Natural killer cell (primary cell): ENCODE results near the gene RPGRIP1. TPM values are rescaled to one million over a fixed set of nuclear protein-coding genes. Genes with fewer than 3 reads are reported as not detected.
"Not testable (repeated sequence)": the region's sequence is repeated elsewhere in the genome, so short reads cannot be mapped to it uniquely, and the experiment has no call there.

Source experiments
- ATAC-seq, 3 donors: fragments of 150-1000 bp in 2 of 3; fragments of 200-7000 bp in 1 of 3; cut with Tn5 transposase; 1 replicate in 1 of 3; 2 replicates in 2 of 3; pipeline ENCODE4 v1.10.0; 2021; ENCODE audit warnings: mild to moderate bottlenecking in 2 of 3, moderate library complexity in 2 of 3
- DNase-seq, 2 donors: peaks; one replicate each; pipeline versions ENCODE4 v3.0.0 to v3.0.0-alpha.2; 2013 to 2021; ENCODE audit warnings: mixed read lengths in 1 of 2
- H3K27ac ChIP-seq: one replicate; pipeline ENCODE4 v1.5.1; 2013; ENCODE audit warnings: mild to moderate bottlenecking, low read length
- H3K27me3 ChIP-seq: one replicate; pipeline ENCODE4 v1.6.1; 2013; ENCODE audit warnings: low read length; ENCODE audit not compliant: control insufficient read depth, insufficient read depth
- H3K36me3 ChIP-seq: one replicate; pipeline ENCODE4 v1.6.1; 2013; ENCODE audit warnings: low read length; ENCODE audit not compliant: control insufficient read depth, insufficient read depth
- H3K4me1 ChIP-seq: one replicate; pipeline ENCODE4 v1.6.1; 2013; ENCODE audit warnings: low read length; ENCODE audit not compliant: control insufficient read depth, insufficient read depth
- H3K4me3 ChIP-seq: one replicate; pipeline ENCODE4 v1.5.1; 2013; ENCODE audit warnings: low read length
- H3K9me3 ChIP-seq: one replicate; pipeline ENCODE4 v1.6.1; 2013; ENCODE audit warnings: low read length; ENCODE audit not compliant: control insufficient read depth, insufficient read depth
- H3K27ac Mint-ChIP-seq, 2 donors: one replicate each; pipeline ENCODE4 v1.8.0; 2022; ENCODE audit warnings: mild to moderate bottlenecking in 2 of 2, mixed read lengths in 2 of 2, moderate library complexity in 1 of 2
- H3K27me3 Mint-ChIP-seq, 2 donors: one replicate each; pipeline ENCODE4 v1.8.0; 2022; ENCODE audit warnings: low read depth in 2 of 2, mixed read lengths in 2 of 2
- H3K36me3 Mint-ChIP-seq: one replicate; pipeline ENCODE4 v1.8.0; 2022; ENCODE audit warnings: mixed read lengths
- H3K4me1 Mint-ChIP-seq, 2 donors: one replicate each; pipeline ENCODE4 v1.8.0; 2022; ENCODE audit warnings: mixed read lengths in 2 of 2
- H3K4me3 Mint-ChIP-seq: one replicate; pipeline ENCODE4 v1.8.0; 2022; ENCODE audit warnings: mild to moderate bottlenecking, moderate library complexity, mixed read lengths
- H3K9me3 Mint-ChIP-seq, 2 donors: one replicate each; pipeline ENCODE4 v1.8.0; 2022; ENCODE audit warnings: mixed read lengths in 2 of 2
- WGBS: methylation state at CpG from one replicate; pipeline ENCODE4 v1.1.7; 2013; ENCODE audit warnings: missing lambda C conversion rate; ENCODE audit not compliant: insufficient coverage; 5-methylcytosine and 5-hydroxymethylcytosine counted together
- intact Hi-C: fragments of 100-400 bp; cut with micrococcal nuclease; formaldehyde crosslinking; loops from one replicate; pipeline ENCODE4 v1.14.2; 2022
- total RNA-seq, 4 donors: library from RNA; stranded (reverse); fragments of 120-200 nt in 1 of 4; gene quantifications; one replicate each; pipeline versions ENCODE4 v1.2.3 to v1.2.4, GENCODE V29; 2013 to 2022
- TF ChIP-seq, protein P1 (sequence below): fragments of 200-600 bp; IDR thresholded peaks from one replicate; pipeline ENCODE4 v1.8.0; 2022; ENCODE audit warnings: antibody characterized with exemption

Gene RPGRIP1
- total RNA-seq, 3 donors from 2014 or later (not counting 1 experiment from before 2014, with no cell fraction given), result 0.68 to 0.85 TPM; not detected in 1

DNA sequence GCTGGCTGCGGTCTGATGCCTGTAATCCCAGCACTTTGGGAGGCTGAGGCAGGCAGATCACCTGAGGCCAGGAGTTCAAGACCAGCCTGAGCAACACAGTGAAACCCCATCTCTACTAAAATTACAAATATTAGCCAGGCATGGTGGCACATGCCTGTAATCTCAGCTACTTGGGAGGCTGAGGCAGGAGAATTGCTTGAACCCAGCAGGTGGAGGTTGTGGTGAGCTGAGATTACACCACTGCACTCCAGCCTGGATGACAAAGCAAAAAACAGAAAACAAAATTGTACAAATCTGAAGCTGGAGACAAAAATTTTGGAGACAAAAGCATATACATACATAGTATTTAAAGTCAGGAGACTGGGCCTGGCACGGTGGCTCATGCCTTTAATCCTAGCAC, 6.6 kb downstream of the RPGRIP1 start:
- H3K9me3 ChIP-seq, H3K4me1 Mint-ChIP-seq, H3K27me3 ChIP-seq, H3K4me3 ChIP-seq, H3K27ac ChIP-seq, intact Hi-C loops, H3K4me1 ChIP-seq, DNase-seq, ATAC-seq, H3K36me3 ChIP-seq, H3K27ac Mint-ChIP-seq, H3K36me3 Mint-ChIP-seq, H3K9me3 Mint-ChIP-seq, H3K4me3 Mint-ChIP-seq, H3K27me3 Mint-ChIP-seq: not testable (repeated sequence)
- whole genome bisulfite sequencing, result 80% methylated on average over 2 of the region's 2 CpGs

DNA sequence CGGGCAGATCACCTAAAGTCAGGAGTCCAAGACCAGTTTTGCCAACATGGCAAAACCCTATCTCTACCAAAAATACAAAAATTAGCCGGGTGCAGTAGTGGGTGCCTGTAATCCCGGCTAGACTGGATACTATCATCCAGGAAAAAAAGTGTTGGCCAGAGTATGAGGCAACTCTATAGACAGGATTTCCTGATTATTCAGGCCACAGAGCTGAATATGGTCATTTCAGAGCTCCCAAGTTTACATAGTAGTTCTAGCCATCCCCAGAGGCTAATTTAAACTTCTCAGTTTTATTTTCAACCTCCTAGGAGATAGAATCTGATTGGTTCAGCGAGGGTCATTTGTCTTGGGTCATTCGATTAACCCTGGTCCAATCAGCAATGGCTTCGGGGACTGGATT, 7.3 kb downstream of the RPGRIP1 start:
- TF ChIP-seq, protein P1, sequence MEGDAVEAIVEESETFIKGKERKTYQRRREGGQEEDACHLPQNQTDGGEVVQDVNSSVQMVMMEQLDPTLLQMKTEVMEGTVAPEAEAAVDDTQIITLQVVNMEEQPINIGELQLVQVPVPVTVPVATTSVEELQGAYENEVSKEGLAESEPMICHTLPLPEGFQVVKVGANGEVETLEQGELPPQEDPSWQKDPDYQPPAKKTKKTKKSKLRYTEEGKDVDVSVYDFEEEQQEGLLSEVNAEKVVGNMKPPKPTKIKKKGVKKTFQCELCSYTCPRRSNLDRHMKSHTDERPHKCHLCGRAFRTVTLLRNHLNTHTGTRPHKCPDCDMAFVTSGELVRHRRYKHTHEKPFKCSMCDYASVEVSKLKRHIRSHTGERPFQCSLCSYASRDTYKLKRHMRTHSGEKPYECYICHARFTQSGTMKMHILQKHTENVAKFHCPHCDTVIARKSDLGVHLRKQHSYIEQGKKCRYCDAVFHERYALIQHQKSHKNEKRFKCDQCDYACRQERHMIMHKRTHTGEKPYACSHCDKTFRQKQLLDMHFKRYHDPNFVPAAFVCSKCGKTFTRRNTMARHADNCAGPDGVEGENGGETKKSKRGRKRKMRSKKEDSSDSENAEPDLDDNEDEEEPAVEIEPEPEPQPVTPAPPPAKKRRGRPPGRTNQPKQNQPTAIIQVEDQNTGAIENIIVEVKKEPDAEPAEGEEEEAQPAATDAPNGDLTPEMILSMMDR, result no peak
- Mint-ChIP-seq H3K9me3 (no peaks in the 10 kb centered on the region), H3K27ac (no peak overlapping the region), H3K4me1 (peaks cover 0 to 10% of the 10 kb centered on the region in 2 donors), H3K36me3 (no peaks in the 10 kb centered on the region), H3K4me3 (no peak overlapping the region), H3K27me3 (no peaks in the 10 kb centered on the region)
- Histone ChIP-seq H3K27me3 (no peaks in the 10 kb centered on the region), H3K4me3 (no peak overlapping the region), H3K9me3 (no peaks in the 10 kb centered on the region), H3K27ac (no peak overlapping the region), H3K36me3 (no peaks in the 10 kb centered on the region), H3K4me1 (peaks cover 3% of the 10 kb centered on the region)
- no peak for DNase-seq
- no peak for ATAC-seq
- 97% methylated on average over 6 of the region's 6 CpGs for WGBS
- intact Hi-C loops, result no loop called here

DNA sequence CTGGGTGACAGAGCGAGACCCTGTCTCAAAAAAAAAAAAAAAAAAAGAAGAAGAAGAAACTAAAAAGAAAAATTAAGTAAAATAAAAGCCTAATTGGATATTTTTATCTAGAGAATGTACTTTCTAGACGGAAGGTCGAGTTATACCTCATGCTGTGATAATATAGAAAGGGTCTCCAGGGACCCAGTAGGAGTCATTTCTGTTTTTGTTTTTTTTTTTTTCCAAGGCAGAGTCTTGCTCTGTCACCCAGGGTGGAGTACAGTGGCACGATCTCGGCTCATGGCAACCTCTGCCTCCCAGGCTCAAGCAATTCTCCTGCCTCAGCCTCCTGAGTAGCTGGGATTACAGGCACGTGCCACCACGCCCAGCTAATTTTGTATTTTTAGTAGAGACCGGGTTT, 14.1 kb downstream of the RPGRIP1 start:
- H3K36me3 ChIP-seq, ATAC-seq, H3K4me1 ChIP-seq, H3K27me3 Mint-ChIP-seq, H3K4me1 Mint-ChIP-seq, H3K4me3 Mint-ChIP-seq, H3K4me3 ChIP-seq, H3K27ac Mint-ChIP-seq, H3K9me3 Mint-ChIP-seq, H3K9me3 ChIP-seq, H3K36me3 Mint-ChIP-seq, H3K27me3 ChIP-seq, intact Hi-C loops, DNase-seq, H3K27ac ChIP-seq: not testable (repeated sequence)
- WGBS, result 90% methylated on average over 7 of the region's 8 CpGs

DNA sequence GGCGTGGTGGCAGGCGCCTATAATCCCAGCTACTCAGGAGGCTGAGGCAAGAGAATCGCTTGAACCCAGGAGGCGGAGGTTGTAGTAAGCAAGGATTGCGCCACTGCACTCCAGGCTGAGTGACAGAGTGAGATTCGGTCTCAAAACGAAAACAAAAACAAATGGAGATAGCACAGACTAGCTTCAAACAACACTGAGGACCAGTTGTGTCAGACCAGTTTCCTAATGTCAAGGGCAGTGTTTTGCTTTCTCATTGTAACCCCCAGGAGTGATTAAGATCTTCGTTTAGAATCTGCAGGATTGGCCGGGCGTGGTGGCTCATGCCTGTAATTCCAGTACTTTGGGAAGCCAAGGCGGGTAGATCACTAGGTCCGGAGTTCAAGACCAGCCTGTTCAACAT, 18.5 kb downstream of the RPGRIP1 start:
- DNase-seq (no peak), ATAC-seq (no peak)
- no peaks in the 10 kb centered on the region for H3K4me1 Mint-ChIP-seq
- H3K36me3 Mint-ChIP-seq, result no peaks in the 10 kb centered on the region
- H3K27me3 Mint-ChIP-seq, result peaks cover 8 to 11% of the 10 kb centered on the region in 2 donors
- H3K36me3 ChIP-seq, result no peaks in the 10 kb centered on the region
- WGBS, result 91% methylated on average over 12 of the region's 12 CpGs
- TF ChIP-seq, protein P1, result no peak
- H3K9me3 Mint-ChIP-seq, result no peaks in the 10 kb centered on the region
- peaks cover 13% of the 10 kb centered on the region for H3K27me3 ChIP-seq
- H3K4me1 ChIP-seq, result peaks cover 7% of the 10 kb centered on the region
- no peak overlapping the region for H3K27ac ChIP-seq
- H3K9me3 ChIP-seq, result no peaks in the 10 kb centered on the region
- H3K27ac Mint-ChIP-seq, result no peak overlapping the region
- no peak overlapping the region for H3K4me3 ChIP-seq
- intact Hi-C loops, result no loop called here
- H3K4me3 Mint-ChIP-seq, result no peak overlapping the region
